Skeletal muscle satellite cell (primary cell): ENCODE measurements around the gene AMFR.

ENCODE experiments used
- H3K27me3 ChIP-seq: 2 replicates; pipeline ENCODE4 v1.7.0; 2013; ENCODE audit warnings: low read length; ENCODE audit not compliant: control insufficient read depth, insufficient read depth
- H3K36me3 ChIP-seq: 2 replicates; pipeline ENCODE4 v1.7.0; 2013; ENCODE audit warnings: mild to moderate bottlenecking, control low read depth, low read length; ENCODE audit not compliant: insufficient read depth
- H3K4me1 ChIP-seq: 2 replicates; pipeline ENCODE4 v1.7.0; 2013; ENCODE audit warnings: low read length; ENCODE audit not compliant: control insufficient read depth, insufficient read depth
- H3K4me2 ChIP-seq: 2 replicates; pipeline ENCODE4 v1.7.0; 2013; ENCODE audit warnings: mild to moderate bottlenecking, low read length
- H3K4me3 ChIP-seq: 2 replicates; pipeline ENCODE4 v1.7.0; 2013; ENCODE audit warnings: low read length
- H3K9ac ChIP-seq: 2 replicates; pipeline ENCODE4 v1.7.0; 2013; ENCODE audit warnings: mild to moderate bottlenecking, low read depth, low read length, moderate library complexity
- H3K9me3 ChIP-seq: replicated peaks from 2 replicates; pipeline ENCODE4 v1.7.0; 2013; ENCODE audit warnings: mild to moderate bottlenecking, control low read depth, low read length

AMFR gene

DNA sequence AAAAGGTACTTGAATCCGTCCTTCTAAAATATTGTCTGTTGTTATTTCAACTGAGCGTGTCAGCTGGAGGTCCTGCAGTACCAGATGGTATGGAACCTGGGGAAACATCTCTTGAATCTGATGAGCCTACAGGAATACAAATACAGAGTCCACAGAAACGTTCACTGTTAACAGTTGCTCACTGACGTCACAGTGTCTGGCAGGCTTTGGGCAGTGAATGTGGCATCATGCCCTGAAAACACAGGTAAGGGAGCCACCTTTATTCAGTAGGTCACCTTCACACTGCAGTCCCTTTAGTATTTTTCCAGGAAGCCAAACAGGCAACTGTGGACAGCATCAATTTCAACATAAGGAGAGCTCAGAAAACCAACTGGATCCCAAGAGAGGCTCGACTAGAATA is 56.1 kb downstream of the AMFR start:
- Histone ChIP-seq H3K9me3 (no peaks in the 10 kb centered on the region), H3K4me1 (peaks cover 12% of the 10 kb centered on the region), H3K4me2 (no peak overlapping the region), H3K27me3 (no peaks in the 10 kb centered on the region), H3K36me3 (peaks cover 36% of the 10 kb centered on the region), H3K4me3 (no peak overlapping the region), H3K9ac (no peak overlapping the region)

DNA sequence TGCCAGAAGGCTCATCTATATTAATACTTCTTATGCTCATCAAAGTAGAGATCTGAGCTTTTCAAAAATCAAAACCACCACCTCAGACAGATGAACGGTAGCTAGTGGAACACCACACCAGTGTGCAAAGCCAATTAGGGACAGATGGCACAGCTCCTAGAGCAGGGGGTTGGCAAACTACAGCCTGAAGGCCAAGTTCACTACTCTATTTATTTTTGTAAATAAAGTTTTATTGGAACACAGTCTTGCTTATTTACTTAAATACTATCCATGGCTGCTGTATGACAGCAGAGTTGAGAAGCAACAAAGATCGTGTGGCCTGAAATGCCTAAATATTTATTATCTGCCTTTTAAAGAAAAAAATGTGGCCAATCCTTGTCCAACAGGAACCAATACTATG is 56.8 kb downstream of the AMFR start:
- H3K4me1 ChIP-seq, result peaks cover 12% of the 10 kb centered on the region
- no peak overlapping the region for H3K4me2 ChIP-seq
- H3K36me3 ChIP-seq, result peaks cover 42% of the 10 kb centered on the region
- H3K4me3 ChIP-seq, result no peak overlapping the region
- H3K9ac ChIP-seq, result no peak overlapping the region
- H3K9me3 ChIP-seq, result no peaks in the 10 kb centered on the region
- H3K27me3 ChIP-seq, result no peaks in the 10 kb centered on the region

DNA sequence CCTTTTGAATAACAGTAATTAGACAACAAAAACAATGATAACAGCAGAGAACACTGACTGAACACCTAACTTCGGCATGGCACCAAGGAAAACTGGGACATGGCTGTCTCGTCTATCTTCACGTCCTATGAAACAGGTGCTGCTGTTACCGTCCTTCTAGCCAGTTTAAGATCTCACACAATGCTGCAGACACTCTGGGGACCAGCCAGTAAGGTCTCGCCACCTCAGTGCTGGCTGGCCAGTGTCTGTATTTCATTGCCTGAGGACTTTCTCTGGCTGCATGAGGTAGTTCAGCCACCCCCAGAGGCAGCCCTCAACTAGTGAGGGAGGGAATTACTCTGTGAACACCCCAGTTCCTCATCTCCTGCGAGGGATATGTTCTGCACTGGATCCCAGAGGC is 57.6 kb downstream of the AMFR start:
- no peak overlapping the region for H3K4me3 ChIP-seq
- H3K4me1 ChIP-seq, result peaks cover 12% of the 10 kb centered on the region
- peaks cover 50% of the 10 kb centered on the region for H3K36me3 ChIP-seq
- H3K9ac ChIP-seq, result no peak overlapping the region
- H3K4me2 ChIP-seq, result no peak overlapping the region
- no peaks in the 10 kb centered on the region for H3K27me3 ChIP-seq
- no peaks in the 10 kb centered on the region for H3K9me3 ChIP-seq

DNA sequence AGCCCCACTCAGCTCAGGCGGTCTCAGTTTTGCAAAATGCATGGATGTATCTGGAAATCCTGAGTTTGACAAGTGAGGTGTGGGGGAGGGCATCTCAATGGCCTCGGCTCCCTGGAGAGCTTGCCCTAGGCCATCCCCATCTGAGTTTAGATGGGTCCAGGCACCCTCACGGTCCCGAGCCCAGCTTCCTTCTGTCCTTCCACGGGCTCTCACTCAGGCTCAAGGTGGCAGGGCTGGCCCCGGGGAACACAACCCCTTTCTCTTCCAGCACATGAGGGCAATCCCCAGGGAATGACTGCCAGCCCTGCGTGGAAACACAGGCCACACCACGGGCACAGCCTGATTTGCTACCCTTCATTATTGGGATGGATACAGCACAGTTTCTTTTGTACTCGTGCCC is 58.4 kb downstream of the AMFR start:
- peaks cover 12% of the 10 kb centered on the region for H3K4me1 ChIP-seq
- no peak overlapping the region for H3K4me3 ChIP-seq
- peaks cover 58% of the 10 kb centered on the region for H3K36me3 ChIP-seq
- no peak overlapping the region for H3K4me2 ChIP-seq
- no peaks in the 10 kb centered on the region for H3K27me3 ChIP-seq
- H3K9ac ChIP-seq, result no peak overlapping the region
- H3K9me3 ChIP-seq, result no peaks in the 10 kb centered on the region

DNA sequence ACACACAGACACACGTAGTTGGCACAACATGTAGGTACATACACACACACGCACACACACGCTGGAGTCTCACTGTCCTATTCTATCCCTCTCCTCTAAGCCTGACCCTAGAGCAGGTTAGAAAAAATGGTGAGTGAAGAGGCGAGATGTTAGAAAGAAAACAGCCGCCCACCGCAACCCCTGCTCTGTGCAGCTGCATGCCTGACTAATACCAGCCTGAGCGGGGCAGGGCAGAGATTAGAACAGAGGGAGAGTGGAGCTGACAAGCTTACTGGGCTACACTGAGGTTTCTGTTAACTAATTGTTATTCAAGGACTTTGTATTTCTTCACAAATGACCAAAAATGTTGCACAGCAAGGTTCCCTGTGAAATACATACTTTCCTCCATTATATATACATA is 59.8 kb downstream of the AMFR start:
- H3K4me3 ChIP-seq, result no peak overlapping the region
- no peaks in the 10 kb centered on the region for H3K9me3 ChIP-seq
- no peaks in the 10 kb centered on the region for H3K27me3 ChIP-seq
- H3K4me1 ChIP-seq, result peaks cover 3% of the 10 kb centered on the region
- H3K9ac ChIP-seq, result no peak overlapping the region
- H3K4me2 ChIP-seq, result no peak overlapping the region
- peaks cover 60% of the 10 kb centered on the region for H3K36me3 ChIP-seq

DNA sequence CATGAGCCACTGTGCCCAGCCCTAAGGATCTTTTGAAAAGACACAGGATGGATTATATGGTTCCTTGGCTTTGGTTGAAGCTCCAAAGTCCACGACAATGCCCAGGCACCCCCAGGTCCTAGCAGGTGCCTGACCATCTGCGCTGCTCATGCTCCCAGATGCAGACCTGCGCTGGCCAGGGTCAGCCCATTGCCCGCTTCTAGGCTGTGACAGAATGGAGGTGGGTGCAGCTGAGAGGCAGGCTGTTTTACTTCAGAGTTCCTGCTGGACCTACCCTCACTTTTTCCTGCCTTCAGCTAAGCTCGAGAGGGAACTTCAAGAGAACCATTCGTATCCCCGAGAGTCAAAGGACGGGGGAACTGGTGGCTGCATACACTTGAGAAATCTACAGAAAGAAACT is 60.5 kb downstream of the AMFR start:
- Histone ChIP-seq H3K9me3 (no peaks in the 10 kb centered on the region), H3K27me3 (no peaks in the 10 kb centered on the region), H3K4me2 (no peak overlapping the region), H3K9ac (no peak overlapping the region), H3K4me3 (no peak overlapping the region), H3K36me3 (peaks cover 60% of the 10 kb centered on the region), H3K4me1 (no peaks in the 10 kb centered on the region)

DNA sequence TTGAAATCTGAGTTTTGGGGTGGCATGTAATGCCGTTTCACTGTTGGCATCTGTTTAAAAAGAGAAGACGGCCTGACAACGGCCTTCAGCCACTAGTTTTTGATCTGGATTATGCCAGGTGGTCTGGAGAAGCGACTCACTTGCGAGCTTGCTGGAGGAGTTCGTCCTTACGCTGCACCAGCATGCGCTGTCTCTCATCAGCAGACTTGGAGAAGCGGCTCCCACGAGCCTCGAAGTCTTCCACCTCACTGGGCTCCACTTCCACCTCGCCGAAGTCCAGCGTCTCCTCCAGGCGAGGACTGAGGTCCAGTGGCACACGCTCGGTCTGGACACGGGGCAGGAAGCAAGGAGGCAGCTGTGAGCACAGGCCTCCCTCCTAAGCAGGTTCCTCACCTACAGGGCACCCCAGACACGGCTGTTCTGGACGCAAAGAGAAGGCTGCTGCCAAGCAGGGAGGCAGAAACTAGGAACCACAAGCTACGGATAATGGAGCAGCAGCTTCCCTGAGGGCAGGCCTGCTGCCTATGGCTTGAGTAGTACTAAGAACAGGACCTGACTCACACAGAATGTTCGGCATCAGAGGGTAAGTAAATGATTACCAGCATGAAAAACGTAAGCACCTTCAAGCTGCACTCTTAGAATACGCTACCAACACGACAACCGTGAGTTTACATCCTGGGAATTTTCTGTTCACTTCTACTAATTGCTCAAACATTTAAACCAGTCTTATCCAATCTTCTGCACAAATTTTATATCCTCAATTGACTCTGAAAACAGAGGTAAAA is 61.4 kb downstream of the AMFR start:
- Histone ChIP-seq H3K36me3 (peaks cover 57% of the 10 kb centered on the region), H3K27me3 (no peaks in the 10 kb centered on the region), H3K4me3 (no peak overlapping the region), H3K9ac (no peak overlapping the region), H3K4me1 (no peaks in the 10 kb centered on the region), H3K4me2 (no peak overlapping the region), H3K9me3 (no peaks in the 10 kb centered on the region)

DNA sequence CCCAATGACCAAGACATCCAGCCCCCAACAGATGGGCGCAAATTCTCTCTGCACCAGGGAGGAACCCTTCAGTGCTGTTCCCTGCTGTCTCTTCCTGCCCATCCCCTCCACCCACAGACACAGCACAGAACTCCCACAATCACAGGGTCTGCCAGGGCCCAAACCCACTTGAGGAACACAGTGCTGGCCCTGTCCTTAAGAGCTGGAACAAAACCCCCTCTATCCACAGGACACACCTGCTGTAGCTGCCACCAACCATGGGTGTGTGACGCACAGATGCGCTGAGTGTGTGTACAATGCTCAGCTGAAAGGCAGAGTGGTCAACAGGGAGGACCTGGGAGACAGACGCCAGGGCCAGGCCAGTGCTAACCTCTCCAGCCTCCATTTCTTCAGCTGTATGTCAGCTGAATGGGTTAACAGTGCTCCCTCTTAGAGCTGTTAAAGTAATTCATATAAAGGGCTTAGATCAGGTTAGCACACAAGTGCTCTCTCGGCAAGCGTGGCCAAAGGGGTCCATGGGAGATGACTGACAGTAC is 62.1 kb downstream of the AMFR start:
- Histone ChIP-seq H3K9me3 (no peaks in the 10 kb centered on the region), H3K4me3 (no peak overlapping the region), H3K36me3 (peaks cover 50% of the 10 kb centered on the region)

DNA sequence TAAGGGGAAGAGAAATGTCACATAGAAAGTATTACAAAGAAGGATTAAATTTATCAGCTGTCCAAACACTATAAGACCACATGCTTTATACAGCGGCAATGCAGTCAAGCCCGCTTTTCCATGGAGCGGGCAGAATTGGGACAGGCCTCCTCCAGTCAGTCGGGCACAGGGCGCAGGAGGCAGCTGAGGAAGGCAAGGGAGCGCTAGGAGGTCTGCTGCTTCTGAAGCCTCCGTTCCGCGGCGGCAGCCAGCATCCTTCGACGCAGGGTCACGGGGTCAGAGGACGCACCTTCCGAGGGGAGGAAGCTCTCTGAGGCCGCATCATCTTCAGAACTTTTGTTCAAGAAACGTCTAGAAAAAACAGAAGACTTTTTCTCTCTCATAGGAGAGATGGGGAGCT is 62.6 kb downstream of the AMFR start:
- H3K27me3 ChIP-seq, result no peaks in the 10 kb centered on the region
- H3K36me3 ChIP-seq, result peaks cover 45% of the 10 kb centered on the region
- no peak overlapping the region for H3K9ac ChIP-seq
- no peak overlapping the region for H3K4me3 ChIP-seq
- H3K4me2 ChIP-seq, result no peak overlapping the region
- H3K9me3 ChIP-seq, result no peaks in the 10 kb centered on the region
- H3K4me1 ChIP-seq, result peaks cover 5% of the 10 kb centered on the region

More for the DNA sequence above, 62.1 kb downstream of the AMFR start:
- no peaks in the 10 kb centered on the region for H3K27me3 ChIP-seq
- no peak overlapping the region for H3K9ac ChIP-seq
- H3K4me2 ChIP-seq, result no peak overlapping the region
- no peaks in the 10 kb centered on the region for H3K4me1 ChIP-seq

DNA sequence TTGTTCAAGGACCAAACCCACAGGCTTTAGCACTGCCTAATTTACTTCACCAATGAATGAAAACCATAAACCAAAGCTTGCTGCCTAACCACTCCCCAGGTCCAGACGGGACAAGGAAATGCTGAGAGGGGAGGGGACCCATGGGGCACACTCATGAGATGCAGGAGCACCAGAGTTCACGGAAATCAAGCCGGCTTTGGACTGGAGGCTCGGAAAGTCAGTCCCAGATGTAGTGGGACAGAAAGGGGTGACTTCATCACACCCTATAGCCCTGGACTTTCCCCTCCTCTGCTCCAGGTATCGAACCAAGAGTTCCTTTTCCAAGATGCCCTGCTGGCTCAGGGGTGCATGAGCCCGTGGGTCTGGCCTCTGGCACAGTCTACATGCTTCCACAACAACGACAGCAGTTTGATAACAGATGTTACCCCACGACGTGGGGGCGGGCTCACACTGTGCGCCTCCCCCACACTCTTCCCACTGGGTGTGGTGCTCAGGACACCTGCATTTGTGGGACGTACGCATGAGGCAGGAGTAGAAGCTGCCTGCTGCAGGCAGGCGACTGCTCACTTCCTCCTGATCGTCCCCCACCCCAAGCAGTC is 63.2 kb downstream of the AMFR start:
- no peak overlapping the region for H3K4me2 ChIP-seq
- H3K4me3 ChIP-seq, result no peak overlapping the region
- peaks cover 10% of the 10 kb centered on the region for H3K4me1 ChIP-seq
- no peaks in the 10 kb centered on the region for H3K27me3 ChIP-seq
- no peak overlapping the region for H3K9ac ChIP-seq
- peaks cover 40% of the 10 kb centered on the region for H3K36me3 ChIP-seq
- H3K9me3 ChIP-seq, result no peaks in the 10 kb centered on the region

DNA sequence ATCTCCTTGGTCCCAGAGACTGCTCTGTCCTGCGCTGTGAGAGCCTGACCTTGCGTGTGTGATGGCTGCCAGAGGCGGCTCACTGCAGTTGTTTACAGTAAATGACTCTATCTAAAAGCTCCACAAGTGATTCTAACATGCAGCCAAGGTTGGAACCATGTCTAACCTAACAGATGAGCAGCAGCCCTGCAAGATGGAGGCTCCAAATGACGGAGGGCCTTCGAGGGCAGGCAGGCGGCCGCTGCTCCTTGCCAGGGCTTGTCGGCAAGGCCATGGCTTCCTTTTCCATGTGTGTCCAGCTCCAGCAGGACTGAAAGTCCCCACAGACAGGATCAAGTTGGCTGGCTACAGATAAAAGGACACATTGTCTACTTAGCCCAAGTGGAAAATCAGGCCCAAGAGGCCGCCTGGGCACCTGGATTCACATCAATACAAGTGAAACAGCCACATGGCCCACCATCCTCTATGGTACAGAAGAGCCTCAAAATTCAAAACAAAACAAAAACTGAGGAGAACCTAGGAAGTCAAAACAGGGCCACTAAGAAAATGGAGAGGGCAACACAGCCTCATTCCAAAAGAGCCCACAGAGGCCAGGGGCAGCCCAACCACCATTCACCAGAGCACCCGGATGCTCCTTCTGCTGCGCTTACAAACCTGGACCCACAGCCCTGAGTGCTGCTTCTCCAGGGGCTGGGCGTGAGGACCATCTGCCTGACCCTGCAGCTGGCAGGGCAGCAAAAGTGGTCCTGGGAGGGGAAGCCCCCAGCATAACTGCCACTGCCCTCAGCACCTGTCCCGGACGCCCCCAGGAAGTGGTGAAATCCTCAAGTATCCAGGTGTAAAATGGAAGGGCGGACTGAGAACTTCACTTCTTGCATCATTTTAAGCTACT is 65.0 kb downstream of the AMFR start:
- Histone ChIP-seq H3K4me1 (peaks cover 20% of the 10 kb centered on the region), H3K4me3 (no peak overlapping the region), H3K9me3 (no peaks in the 10 kb centered on the region), H3K36me3 (peaks cover 34% of the 10 kb centered on the region), H3K4me2 (no peak overlapping the region), H3K9ac (no peak overlapping the region), H3K27me3 (no peaks in the 10 kb centered on the region)
